Inflammatory macrophage treated with lipopolysaccharide for 4 hours (primary cell): ENCODE data around the gene CDH23.

Experiments
- DNase-seq: peaks from one replicate; pipeline ENCODE4 v3.0.0-alpha.2; 2020

The CDH23 gene

GRCh38 chr10:71426058-71426605, 29.4 kb downstream of the CDH23 start:
- DNase-seq, result no peak

DNA sequence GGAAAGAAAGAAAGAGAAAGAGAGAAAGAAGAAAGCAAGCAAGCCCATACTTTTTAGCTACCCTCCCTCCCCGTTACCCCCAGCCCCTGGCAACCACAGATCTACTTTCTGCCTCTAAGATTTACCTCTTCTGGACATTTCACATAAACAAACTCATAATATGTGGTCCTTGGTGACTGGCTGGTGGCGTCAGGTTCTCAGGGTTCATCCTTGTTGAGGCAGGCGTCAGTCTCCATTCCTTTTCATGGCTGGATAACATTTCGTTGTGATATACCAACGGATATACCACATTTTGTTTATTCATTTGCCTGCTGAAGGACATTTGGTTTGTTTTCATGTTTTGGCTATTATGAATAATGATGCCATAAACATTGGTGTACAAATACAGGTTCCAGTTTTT, 30.5 kb downstream of the CDH23 start:
- DNase-seq, result no peak

DNA sequence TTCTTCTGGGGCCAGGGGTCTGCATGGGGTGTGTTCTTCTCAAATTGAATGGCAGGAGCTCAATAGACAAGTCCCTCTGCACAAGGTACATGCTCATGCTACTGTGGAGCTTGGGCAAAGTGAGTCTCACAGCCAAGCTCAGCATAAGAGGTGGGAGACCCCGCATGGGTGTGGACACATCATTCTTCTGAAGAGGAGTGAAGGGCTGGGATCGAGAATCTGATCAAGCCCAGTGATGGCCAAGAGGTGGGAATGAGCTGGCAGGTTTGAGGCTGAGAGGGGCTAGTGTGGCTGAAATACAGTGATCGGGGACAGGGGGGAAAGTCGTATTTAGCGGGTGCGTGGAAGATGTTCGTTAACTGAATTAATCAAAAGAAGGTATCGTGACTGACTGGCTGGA, 32.6 kb downstream of the CDH23 start:
- no peak for DNase-seq

DNA sequence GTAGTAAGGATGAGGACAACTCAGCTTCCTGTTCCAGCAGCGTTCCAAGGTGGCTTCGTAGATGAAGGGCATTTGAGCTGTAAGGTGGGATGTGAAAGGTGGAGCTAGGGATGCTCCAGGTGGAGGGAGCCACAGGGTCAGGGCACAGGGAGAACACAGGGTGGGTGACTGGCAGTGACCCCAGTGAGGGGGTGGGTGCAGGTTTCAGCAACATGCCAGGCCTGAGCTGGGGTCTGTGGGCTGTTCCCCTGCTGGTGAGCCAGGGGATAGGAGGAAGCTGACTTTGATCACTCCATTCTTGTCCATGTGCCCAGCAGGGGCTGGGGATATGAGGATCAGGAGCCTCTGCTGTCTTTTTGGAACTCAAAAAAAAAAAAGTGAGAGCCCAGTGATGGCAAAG, 33.2 kb downstream of the CDH23 start:
- no peak for DNase-seq

- no peak for DNase-seq
Observed at GRCh38 chr10:71431239-71432100, 34.8 kb downstream of the CDH23 start.

GRCh38 chr10:71432101-71432905, 35.6 kb downstream of the CDH23 start:
- no peak for DNase-seq

DNA sequence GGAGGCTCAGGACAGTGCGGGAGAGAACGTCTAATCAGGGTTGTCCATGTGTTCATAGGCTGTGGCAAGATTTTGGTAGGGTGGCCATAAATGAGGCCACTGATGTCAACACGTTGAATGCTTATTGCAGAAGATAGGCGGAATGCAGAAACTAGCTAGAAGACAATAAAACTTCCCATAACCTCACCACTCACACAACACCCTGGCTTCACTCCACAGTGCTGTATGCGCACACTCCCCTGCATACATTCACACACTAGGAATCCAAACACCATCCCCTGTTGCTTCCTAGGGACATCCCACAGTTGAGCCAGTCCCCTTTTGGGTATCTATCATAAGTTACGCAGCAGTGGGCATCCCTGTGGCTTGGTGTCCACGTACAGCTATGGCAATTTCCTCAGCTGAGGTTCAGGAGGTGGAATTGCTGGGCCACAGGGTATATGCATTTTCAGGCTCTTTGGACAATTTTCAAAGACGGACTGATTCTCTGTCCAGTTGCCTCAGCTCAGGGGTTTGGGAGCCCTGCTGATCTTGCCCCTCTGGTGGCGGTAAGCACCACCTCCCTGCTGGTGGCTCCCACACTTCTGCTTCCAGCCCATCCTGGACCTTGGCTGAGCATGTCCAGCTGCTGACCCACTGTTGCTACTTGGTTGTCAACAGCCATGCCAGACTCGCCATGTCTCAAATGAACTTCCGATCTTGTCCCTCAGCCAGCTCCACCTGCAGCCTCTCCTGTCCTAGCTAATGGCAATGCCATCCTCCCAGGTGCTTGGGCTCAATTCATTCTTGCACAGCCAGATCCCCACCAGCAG, 36.4 kb downstream of the CDH23 start:
- DNase-seq, result no peak

GRCh38 chr10:71433768-71434744, 37.3 kb downstream of the CDH23 start:
- no peak for DNase-seq

DNA sequence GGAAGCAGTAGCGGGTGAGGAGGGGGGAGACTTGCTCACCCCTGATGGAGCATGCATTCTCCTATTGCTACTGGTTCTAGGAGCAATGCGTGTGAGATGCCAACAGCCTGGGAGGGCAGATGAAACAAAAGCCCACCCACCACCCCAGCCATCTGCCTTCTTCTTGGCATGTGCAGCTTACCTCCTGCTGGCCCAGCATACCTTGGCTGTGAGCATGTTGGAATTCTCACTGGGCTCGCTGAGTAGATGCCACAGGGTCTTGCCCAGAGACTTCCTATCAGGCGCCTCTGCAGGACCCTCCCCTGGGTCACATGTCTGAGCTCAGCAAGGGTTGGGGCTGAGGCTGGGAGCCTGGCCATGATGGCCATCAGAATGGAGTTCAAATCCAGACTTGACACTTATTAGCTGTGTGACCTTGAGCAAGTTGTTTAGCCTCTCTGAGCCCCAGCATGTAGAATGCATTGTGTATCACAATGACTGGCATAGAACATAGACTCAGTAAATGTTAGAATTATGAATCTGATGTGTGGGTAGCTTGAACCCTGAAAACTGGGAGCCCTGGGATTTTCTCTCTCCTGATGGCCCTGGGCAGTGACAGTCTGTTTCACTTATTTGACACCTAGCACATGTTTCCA, 38.2 kb downstream of the CDH23 start:
- DNase-seq, result no peak

DNA sequence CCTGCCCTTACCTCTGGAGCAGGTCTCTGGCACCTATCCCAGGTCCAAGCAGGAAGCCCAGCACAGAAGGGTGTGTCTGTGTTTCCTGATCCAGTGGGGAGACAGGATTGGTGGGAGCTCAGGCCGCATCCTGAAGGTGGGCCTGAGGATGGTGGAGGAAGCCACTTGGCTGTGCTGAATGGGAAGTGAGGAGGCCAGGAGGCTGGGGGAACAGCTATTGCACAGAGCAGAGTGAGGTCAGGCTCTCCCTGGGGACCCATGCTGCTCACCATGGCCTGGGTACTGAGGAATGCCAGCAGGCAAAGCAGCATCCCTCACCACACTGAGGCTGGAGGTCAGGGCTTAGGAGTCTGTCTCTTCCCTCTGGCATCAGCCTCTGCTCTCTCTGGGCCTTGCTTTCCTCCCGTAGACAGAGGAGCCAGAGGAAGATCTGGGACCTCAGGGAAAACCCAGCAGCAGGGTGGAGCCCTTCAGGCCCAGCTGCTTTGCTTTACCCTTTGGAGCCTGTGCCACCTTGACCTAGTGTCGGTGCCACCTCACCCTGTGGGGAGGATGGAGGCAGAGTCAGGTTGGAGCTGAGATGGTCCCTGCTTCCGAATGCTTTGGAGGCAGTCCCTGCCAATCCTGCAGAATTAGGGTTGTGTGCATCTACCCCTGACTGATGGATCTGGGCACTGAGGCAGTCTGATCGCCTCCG, 39.0 kb downstream of the CDH23 start:
- DNase-seq, result no peak

GRCh38 chr10:71436268-71437125, 39.8 kb downstream of the CDH23 start:
- DNase-seq, result no peak

GRCh38 chr10:71437537-71438092, 40.9 kb downstream of the CDH23 start:
- no peak for DNase-seq

DNA sequence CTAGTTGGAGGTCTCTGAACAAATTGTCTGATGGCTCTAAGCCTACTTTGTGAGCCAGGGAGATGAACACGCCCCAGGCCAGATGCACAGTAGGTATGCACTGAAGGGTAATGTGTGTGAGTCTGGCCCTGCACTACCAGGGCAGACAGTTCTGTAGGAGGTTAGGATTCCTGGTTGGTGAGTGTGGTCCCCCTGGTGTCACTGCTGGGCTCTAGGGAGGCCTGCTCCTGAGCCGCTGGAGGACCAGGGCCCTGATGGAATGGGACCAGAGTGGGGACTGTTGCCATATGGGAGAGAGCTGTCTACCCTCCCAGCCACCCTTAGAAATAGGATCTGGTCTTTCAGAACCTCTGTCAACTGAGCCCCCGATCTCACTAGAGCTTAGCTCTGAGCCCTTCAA, 42.0 kb downstream of the CDH23 start:
- no peak for DNase-seq

GRCh38 chr10:71439670-71440425, 43.1 kb downstream of the CDH23 start:
- no peak for DNase-seq

- DNase-seq, result no peak
Observed at GRCh38 chr10:71440506-71441035, 43.9 kb downstream of the CDH23 start.

DNA sequence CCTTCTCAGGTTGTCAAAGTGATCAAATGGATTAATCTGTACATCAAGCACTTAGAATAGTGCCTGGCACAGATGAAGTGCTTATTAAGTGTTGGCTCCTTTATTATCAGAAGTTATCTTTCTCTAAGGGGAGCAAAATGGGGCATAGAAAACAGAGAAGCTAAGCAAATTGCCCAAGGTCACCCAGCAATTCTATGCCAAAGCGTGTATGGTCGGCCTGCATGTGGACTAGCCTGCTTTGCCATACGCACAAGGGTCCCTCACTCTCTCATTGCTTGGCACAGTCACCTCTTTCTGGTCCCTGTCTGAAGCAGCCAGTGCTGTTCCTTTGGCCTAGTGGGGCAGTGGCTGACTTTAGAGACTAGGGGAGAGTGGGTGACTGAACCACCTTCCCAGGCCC, 45.3 kb downstream of the CDH23 start:
- no peak for DNase-seq

DNA sequence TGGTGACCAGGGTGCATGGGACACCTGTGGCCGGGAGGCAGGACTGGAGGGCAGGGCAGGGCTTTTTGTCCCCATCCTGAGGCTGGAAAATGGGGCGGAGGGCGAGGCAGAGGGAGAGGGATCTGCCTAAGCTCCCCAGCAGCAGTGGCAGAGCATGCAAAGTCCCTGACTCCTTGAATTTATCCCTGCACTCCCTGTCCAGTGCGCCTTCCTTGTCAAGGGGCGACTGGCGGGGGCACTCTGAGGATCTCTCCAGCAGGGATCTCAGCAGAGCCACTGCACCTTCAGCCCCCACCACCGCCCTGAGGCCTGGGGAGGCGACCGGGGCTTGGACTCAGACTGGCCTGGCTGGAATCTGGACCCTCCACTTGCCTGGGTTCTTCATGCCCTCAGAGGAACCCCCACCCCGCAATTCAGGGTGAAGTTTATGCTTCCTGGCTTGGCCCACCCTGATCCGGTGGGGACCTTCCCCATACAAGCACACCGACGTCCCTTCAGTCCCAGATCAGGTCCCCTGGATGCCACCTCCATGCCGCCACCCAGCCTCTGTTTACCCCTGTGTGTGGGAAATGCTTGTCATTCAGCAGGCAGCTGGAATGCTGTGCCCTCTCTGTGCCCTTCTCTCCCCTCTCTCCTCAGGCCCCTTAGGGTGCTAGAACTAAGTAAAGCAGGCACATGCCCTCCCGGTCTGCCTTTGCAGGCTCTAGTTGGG, 46.3 kb downstream of the CDH23 start:
- DNase-seq, result no peak

DNA sequence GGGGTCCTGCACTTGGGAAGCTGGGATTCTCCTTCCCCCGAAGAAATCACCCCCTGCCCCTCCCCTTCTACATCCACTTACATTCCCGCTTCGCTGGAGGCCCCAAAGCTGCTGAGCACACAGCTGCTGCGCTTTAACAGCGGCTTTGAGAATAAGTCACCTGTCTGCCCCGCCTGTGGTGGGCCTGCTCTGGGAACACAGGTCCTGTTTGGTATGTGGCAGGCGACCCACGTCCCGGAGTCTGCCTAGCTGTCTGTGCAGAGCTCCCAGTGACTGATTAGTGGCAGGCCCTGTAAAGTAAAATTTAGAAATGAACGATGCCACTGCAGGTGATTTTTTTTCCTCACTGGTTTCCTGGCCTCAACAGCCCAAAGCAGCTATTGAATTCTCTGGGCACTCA, 47.0 kb downstream of the CDH23 start:
- no peak for DNase-seq
